Measurements from ENCODE around the gene ZBTB16. TPM values are rescaled to one million over a fixed set of nuclear protein-coding genes. Genes with fewer than 3 reads are reported as not detected.

Gene ZBTB16
- total RNA-seq, 1 experiment from 2014 or later = 0.44 TPM

- Histone ChIP-seq H3K27me3 (ENCODE audit: insufficient read depth, low read depth) (peaks cover 89% of the 10 kb centered on the region), H4K20me1 (ENCODE audit: insufficient read depth) (peaks cover 11% of the 10 kb centered on the region), H3F3A (ENCODE audit: insufficient read depth, low read depth) (no peaks in the 10 kb centered on the region), H3K36me3 (ENCODE audit: low read depth) (no peaks in the 10 kb centered on the region), H3K27ac (no peak overlapping the region), H3K4me2 (no peak overlapping the region), H3K9me2 (ENCODE audit: insufficient read depth) (no peaks in the 10 kb centered on the region), H3K9me3 (ENCODE audit: insufficient read depth, low read depth) (no peaks in the 10 kb centered on the region), H2AFZ (no peak overlapping the region), H3K4me1 (replicated peaks; ENCODE audit: insufficient read depth) (0 out of 2 replicates have a peak, but pooled peaks cover 7% of the 10 kb centered on the region), H3K79me2 (ENCODE audit: low read depth) (no peaks in the 10 kb centered on the region), H3K4me3 (no peak overlapping the region)
- intact Hi-C loops (cut with micrococcal nuclease; ENCODE audit: unreplicated experiment) = no loop called here
- TF ChIP-seq CTCF (conservative IDR thresholded peaks at IDR 0.05) = no peak
- no peak for TF ChIP-seq EZH2 (IDR thresholded peaks at IDR 0.05; ENCODE audit: low read depth)
- CTCF ChIA-PET = no interaction called here
- no peak for DNase-seq
- BruUV-seq (replicated peaks) = no TSS peak
- POLR2A ChIA-PET (ENCODE audit: unreplicated experiment) = no interaction called here
These were observed 95.6 kb downstream of the ZBTB16 start for GRCh38 chr11:114155116-114155515.

DNA sequence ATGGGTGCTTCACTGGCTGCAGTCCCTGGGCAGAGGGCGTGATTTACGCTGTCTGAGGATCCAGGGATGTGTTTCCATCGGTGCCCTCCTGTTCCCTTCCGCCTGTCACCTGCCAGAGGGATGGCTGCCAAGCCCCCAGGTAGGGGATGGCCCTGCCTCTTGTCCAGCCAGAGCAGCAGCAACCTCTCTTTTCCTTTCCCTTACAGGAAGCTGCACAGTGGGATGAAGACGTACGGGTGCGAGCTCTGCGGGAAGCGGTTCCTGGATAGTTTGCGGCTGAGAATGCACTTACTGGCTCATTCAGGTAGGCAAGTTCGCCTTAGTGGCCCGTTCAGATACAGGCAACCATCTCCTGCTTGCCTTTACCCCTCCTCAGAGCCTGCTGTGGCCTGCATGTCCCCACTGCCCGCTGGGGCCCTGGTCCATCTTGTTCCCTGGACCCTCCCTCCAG lies 96.6 kb downstream of the ZBTB16 start:
- Histone ChIP-seq H3K36me3 (ENCODE audit: low read depth) (no peaks in the 10 kb centered on the region), H3K4me1 (replicated peaks; ENCODE audit: insufficient read depth) (0 out of 2 replicates have a peak, but pooled peaks cover 11% of the 10 kb centered on the region), H3K9me3 (ENCODE audit: insufficient read depth, low read depth) (no peaks in the 10 kb centered on the region), H3F3A (ENCODE audit: insufficient read depth, low read depth) (no peaks in the 10 kb centered on the region), H3K79me2 (ENCODE audit: low read depth) (no peaks in the 10 kb centered on the region), H3K4me2 (no peak overlapping the region), H3K27me3 (ENCODE audit: insufficient read depth, low read depth) (peaks cover 89% of the 10 kb centered on the region), H2AFZ (no peak overlapping the region), H3K27ac (no peak overlapping the region), H3K4me3 (no peak overlapping the region), H4K20me1 (ENCODE audit: insufficient read depth) (peaks cover 11% of the 10 kb centered on the region), H3K9me2 (ENCODE audit: insufficient read depth) (no peaks in the 10 kb centered on the region)
- TF ChIP-seq EZH2 (IDR thresholded peaks at IDR 0.05; ENCODE audit: low read depth) (no peak), CTCF (conservative IDR thresholded peaks at IDR 0.05) (no peak)
- intact Hi-C loops (cut with micrococcal nuclease; ENCODE audit: unreplicated experiment) = no loop called here
- CTCF ChIA-PET = no interaction called here
- BruUV-seq (replicated peaks) = no TSS peak
- POLR2A ChIA-PET (ENCODE audit: unreplicated experiment) = no interaction called here
- DNase-seq = no peak

GRCh38 chr11:114156782-114157181 lies 97.3 kb downstream of the ZBTB16 start:
- DNase-seq = no peak
- ChIA-PET CTCF (no interaction called here), POLR2A (ENCODE audit: unreplicated experiment) (no interaction called here)
- no TSS peak for BruUV-seq (replicated peaks)
- Histone ChIP-seq H3K4me2 (no peak overlapping the region), H3K4me1 (replicated peaks; ENCODE audit: insufficient read depth) (0 out of 2 replicates have a peak, but pooled peaks cover 11% of the 10 kb centered on the region), H3K9me3 (ENCODE audit: insufficient read depth, low read depth) (no peaks in the 10 kb centered on the region), H3F3A (ENCODE audit: insufficient read depth, low read depth) (no peaks in the 10 kb centered on the region), H3K27ac (no peak overlapping the region), H2AFZ (no peak overlapping the region), H4K20me1 (ENCODE audit: insufficient read depth) (peaks cover 11% of the 10 kb centered on the region), H3K4me3 (no peak overlapping the region), H3K79me2 (ENCODE audit: low read depth) (no peaks in the 10 kb centered on the region), H3K27me3 (ENCODE audit: insufficient read depth, low read depth) (peaks cover 89% of the 10 kb centered on the region), H3K9me2 (ENCODE audit: insufficient read depth) (no peaks in the 10 kb centered on the region), H3K36me3 (ENCODE audit: low read depth) (no peaks in the 10 kb centered on the region)
- intact Hi-C loops (cut with micrococcal nuclease; ENCODE audit: unreplicated experiment) = no loop called here
- TF ChIP-seq CTCF (conservative IDR thresholded peaks at IDR 0.05) (no peak), EZH2 (IDR thresholded peaks at IDR 0.05; ENCODE audit: low read depth) (no peak)
